ENCODE results near the gene TSPEAR.

TSPEAR gene

DNA sequence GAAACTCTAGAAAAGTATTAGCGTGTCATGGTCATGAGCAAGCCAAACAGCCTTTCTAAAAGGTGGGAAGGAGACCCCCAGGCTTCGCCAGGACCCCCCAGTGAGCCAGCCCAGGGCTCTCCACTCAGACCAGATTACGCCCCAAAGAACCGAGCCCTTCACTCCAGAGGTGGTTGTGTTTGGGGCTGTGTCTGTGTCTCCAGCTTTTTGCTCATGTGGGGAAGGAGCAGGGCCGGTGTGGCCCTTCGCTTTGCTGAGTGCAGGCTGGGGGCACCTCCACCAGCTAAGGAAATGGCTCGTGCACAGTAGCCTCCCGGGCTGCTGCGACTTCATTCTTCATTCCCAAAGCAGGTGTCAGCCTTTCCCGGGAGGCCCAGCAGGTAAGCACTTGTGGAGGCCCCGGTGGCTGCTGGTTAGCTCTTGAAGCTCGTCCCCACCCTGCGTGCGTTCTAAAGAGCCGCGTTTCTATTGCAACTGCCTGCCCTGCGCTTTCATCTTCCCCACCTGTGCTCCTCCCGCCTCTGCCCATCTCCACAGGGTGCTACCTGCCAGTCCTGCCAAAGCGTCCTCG is 531 bp downstream of the TSPEAR start:
- no peak for ATAC-seq
- TF ChIP-seq, protein P1, sequence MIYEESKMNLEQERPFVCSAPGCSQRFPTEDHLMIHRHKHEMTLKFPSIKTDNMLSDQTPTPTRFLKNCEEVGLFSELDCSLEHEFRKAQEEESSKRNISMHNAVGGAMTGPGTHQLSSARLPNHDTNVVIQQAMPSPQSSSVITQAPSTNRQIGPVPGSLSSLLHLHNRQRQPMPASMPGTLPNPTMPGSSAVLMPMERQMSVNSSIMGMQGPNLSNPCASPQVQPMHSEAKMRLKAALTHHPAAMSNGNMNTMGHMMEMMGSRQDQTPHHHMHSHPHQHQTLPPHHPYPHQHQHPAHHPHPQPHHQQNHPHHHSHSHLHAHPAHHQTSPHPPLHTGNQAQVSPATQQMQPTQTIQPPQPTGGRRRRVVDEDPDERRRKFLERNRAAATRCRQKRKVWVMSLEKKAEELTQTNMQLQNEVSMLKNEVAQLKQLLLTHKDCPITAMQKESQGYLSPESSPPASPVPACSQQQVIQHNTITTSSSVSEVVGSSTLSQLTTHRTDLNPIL (CRISPR knock-in tag; IDR thresholded peaks at IDR 0.05; ENCODE audit: low read depth) = no peak
- TF ChIP-seq, protein P2, sequence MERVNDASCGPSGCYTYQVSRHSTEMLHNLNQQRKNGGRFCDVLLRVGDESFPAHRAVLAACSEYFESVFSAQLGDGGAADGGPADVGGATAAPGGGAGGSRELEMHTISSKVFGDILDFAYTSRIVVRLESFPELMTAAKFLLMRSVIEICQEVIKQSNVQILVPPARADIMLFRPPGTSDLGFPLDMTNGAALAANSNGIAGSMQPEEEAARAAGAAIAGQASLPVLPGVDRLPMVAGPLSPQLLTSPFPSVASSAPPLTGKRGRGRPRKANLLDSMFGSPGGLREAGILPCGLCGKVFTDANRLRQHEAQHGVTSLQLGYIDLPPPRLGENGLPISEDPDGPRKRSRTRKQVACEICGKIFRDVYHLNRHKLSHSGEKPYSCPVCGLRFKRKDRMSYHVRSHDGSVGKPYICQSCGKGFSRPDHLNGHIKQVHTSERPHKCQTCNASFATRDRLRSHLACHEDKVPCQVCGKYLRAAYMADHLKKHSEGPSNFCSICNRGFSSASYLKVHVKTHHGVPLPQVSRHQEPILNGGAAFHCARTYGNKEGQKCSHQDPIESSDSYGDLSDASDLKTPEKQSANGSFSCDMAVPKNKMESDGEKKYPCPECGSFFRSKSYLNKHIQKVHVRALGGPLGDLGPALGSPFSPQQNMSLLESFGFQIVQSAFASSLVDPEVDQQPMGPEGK (CRISPR knock-in tag; IDR thresholded peaks at IDR 0.05; ENCODE audit: borderline replicate concordance) = no peak
- no peak for TF ChIP-seq ESRRG (CRISPR knock-in tag; IDR thresholded peaks at IDR 0.05)
- TF ChIP-seq PPARA (CRISPR knock-in tag; IDR thresholded peaks at IDR 0.05; ENCODE audit: borderline replicate concordance) = no peak
- TF ChIP-seq, protein P3, sequence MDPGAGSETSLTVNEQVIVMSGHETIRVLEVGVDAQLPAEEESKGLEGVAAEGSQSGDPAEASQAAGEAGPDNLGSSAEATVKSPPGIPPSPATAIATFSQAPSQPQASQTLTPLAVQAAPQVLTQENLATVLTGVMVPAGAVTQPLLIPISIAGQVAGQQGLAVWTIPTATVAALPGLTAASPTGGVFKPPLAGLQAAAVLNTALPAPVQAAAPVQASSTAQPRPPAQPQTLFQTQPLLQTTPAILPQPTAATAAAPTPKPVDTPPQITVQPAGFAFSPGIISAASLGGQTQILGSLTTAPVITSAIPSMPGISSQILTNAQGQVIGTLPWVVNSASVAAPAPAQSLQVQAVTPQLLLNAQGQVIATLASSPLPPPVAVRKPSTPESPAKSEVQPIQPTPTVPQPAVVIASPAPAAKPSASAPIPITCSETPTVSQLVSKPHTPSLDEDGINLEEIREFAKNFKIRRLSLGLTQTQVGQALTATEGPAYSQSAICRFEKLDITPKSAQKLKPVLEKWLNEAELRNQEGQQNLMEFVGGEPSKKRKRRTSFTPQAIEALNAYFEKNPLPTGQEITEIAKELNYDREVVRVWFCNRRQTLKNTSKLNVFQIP (CRISPR knock-in tag; IDR thresholded peaks at IDR 0.05; ENCODE audit: borderline replicate concordance, low read depth) = no peak
- no peak for TF ChIP-seq ZNF8 (CRISPR knock-in tag; IDR thresholded peaks at IDR 0.05)
- no peak for TF ChIP-seq ZFP30 (CRISPR knock-in tag; IDR thresholded peaks at IDR 0.05)
- TF ChIP-seq ISL1 (CRISPR knock-in tag; IDR thresholded peaks at IDR 0.05) = no peak
- TF ChIP-seq GLIS3 (CRISPR knock-in tag; IDR thresholded peaks at IDR 0.05) = no peak
- TF ChIP-seq SNAI2 (CRISPR knock-in tag; IDR thresholded peaks at IDR 0.05) = no peak
- no peak for TF ChIP-seq TOX (CRISPR knock-in tag; IDR thresholded peaks at IDR 0.05; ENCODE audit: borderline replicate concordance)
- no peak for TF ChIP-seq ZFP3 (CRISPR knock-in tag; IDR thresholded peaks at IDR 0.05)
- TF ChIP-seq, protein P4, sequence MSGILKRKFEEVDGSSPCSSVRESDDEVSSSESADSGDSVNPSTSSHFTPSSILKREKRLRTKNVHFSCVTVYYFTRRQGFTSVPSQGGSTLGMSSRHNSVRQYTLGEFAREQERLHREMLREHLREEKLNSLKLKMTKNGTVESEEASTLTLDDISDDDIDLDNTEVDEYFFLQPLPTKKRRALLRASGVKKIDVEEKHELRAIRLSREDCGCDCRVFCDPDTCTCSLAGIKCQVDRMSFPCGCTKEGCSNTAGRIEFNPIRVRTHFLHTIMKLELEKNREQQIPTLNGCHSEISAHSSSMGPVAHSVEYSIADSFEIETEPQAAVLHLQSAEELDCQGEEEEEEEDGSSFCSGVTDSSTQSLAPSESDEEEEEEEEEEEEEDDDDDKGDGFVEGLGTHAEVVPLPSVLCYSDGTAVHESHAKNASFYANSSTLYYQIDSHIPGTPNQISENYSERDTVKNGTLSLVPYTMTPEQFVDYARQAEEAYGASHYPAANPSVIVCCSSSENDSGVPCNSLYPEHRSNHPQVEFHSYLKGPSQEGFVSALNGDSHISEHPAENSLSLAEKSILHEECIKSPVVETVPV (CRISPR knock-in tag; IDR thresholded peaks at IDR 0.05) = no peak
- TF ChIP-seq ARNTL (CRISPR knock-in tag; IDR thresholded peaks at IDR 0.05; ENCODE audit: borderline replicate concordance, low read depth) = no peak

DNA sequence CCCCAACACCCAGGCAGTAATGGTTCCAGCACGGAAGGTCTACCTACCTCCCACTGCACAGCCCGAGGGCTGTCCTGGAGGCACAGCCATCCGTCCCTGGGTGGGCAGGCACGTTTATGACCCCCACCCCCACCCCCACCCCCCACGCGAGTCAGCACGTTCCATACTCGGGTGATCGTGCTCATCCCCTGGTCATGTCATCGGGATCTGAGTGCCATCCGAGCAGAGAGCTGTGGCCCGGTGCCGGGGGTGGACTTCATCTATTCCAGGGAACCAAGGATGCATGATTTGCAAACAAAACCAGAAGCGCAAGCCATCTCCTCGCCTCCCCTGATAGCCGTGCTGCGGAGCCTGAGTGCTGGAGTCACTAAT is 1.1 kb downstream of the TSPEAR start:
- ATAC-seq = no peak
- no peak for TF ChIP-seq ESRRG (CRISPR knock-in tag; IDR thresholded peaks at IDR 0.05)
- TF ChIP-seq ZFP30 (CRISPR knock-in tag; IDR thresholded peaks at IDR 0.05) = no peak
- no peak for TF ChIP-seq ISL1 (CRISPR knock-in tag; IDR thresholded peaks at IDR 0.05)

DNA sequence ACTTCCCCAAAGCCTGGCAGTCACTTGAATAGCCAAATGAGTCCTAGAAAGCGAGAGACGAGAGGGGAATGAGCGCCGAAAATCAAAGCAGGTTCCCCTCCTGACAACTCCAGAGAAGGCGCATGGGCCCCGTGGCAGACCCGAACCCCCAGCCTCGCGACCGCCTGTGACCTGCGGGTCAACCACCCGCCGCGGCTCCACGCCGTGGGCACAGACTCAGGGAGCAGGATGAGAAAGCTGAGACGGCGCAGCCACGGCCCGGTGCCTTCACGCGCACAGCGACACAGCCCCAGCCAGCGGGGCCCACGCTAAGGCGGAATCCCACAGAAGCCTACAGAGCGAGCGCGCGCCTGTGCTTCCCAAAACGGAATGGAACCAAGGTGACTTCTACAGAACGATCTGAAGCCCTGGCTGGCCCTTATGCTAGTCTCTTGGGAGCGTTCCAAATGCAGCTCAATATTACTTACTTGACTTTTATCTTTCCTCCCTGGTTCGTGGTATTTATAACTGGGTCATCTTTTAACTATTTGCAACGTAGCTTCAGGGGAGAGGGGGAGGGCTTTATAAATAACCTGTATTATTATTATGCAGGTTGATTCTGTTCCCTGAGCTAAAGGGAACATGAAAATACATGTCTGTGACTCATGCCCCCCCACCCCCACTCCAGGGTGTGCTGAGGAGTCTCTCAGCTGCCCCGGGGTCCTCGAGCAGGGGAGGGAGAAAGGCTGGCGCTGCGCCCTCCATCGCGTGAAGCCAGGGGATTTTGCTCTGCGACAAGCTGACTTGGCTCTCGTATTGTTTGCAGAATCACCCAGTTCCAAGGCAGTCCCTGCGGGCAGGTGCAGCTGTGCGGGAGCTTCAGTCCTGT is 1.7 kb downstream of the TSPEAR start:
- TF ChIP-seq TCF4 (CRISPR knock-in tag; IDR thresholded peaks at IDR 0.05; ENCODE audit: borderline replicate concordance) = no peak
- TF ChIP-seq, protein P1 (CRISPR knock-in tag; IDR thresholded peaks at IDR 0.05; ENCODE audit: low read depth) = no peak
- TF ChIP-seq, protein P4 (CRISPR knock-in tag; IDR thresholded peaks at IDR 0.05) = no peak
- no peak for TF ChIP-seq PPARA (CRISPR knock-in tag; IDR thresholded peaks at IDR 0.05; ENCODE audit: borderline replicate concordance)
- TF ChIP-seq SNAI2 (CRISPR knock-in tag; IDR thresholded peaks at IDR 0.05) = no peak
- TF ChIP-seq ZFP3 (CRISPR knock-in tag; IDR thresholded peaks at IDR 0.05) = no peak
- no peak for TF ChIP-seq OSR1 (CRISPR knock-in tag; IDR thresholded peaks at IDR 0.05)
- no peak for TF ChIP-seq ZNF8 (CRISPR knock-in tag; IDR thresholded peaks at IDR 0.05)
- TF ChIP-seq RARB (CRISPR knock-in tag; IDR thresholded peaks at IDR 0.05) = no peak
- no peak for TF ChIP-seq ZFP30 (CRISPR knock-in tag; IDR thresholded peaks at IDR 0.05)
- no peak for ATAC-seq

All from SK-N-SH treated with all-trans-retinoic acid at 6 μM for 48 hours (cell line).